Testis (tissue), 3 donors: ENCODE data around the gene KCNJ10. TPM values are rescaled to one million over a fixed set of nuclear protein-coding genes. Genes with fewer than 3 reads are reported as not detected.
A peak's percentile ranks its signal among the peaks of the same experiment; 100 is the strongest.

Experiments used
- DNase-seq: peaks from one replicate; pipeline ENCODE4 v3.0.0-alpha.2; 2019
- H3K27ac ChIP-seq, 2 donors: fragments of 200-600 bp; sonication (generic); one replicate each; pipeline ENCODE4 v1.5.1; 2019
- H3K27me3 ChIP-seq: fragments of 200-600 bp; sonication (generic); one replicate; pipeline ENCODE4 v1.5.1; 2019
- H3K36me3 ChIP-seq: fragments of 200-600 bp; sonication (generic); one replicate; pipeline ENCODE4 v1.5.1; 2017; ENCODE audit warnings: low read depth; ENCODE audit errors: missing control alignments
- H3K4me1 ChIP-seq: fragments of 200-600 bp; sonication (generic); one replicate; pipeline ENCODE4 v1.5.1; 2019
- H3K4me3 ChIP-seq, 2 donors: fragments of 200-600 bp; sonication (generic); one replicate each; pipeline ENCODE4 v1.5.1; 2017 to 2019
- H3K9me3 ChIP-seq: fragments of 200-600 bp; sonication (generic); one replicate; pipeline ENCODE4 v1.5.1; 2017
- CTCF ChIP-seq, 3 experiments: fragments of 450-650 bp in 2 of 3; fragments of 200-600 bp in 1 of 3; sonication (generic) in 1 of 3; IDR thresholded peaks; one replicate each; pipeline ENCODE4 v1.5.1; 2016 to 2019; ENCODE audit warnings: antibody characterized with exemption in 3 of 3, mild to moderate bottlenecking in 2 of 3, moderate library complexity in 1 of 3
- POLR2A ChIP-seq: fragments of 450-650 bp; IDR thresholded peaks from one replicate; pipeline ENCODE4 v1.6.1; 2017; ENCODE audit warnings: antibody characterized with exemption, mild to moderate bottlenecking, moderate library complexity
- WGBS, 2 donors: methylation state at CpG; one replicate each; pipeline ENCODE4 v1.1.5; 2018; 5-methylcytosine and 5-hydroxymethylcytosine counted together
- intact Hi-C: fragments of 100-400 bp; cut with DNase I; formaldehyde crosslinking; loops from one replicate; pipeline ENCODE4 v1.15.1; 2023; ENCODE audit warnings: low total_unique reads
- polyA plus RNA-seq: library from polyadenylated mRNA; stranded (reverse); fragments of 350-450 nt; fragmentation: Illumina TruSeq; extraction: RNeasy Lipid Tissue Mini Kit (QIAGEN cat#74804); gene quantifications from one replicate; pipeline ENCODE4 v1.2.3, GENCODE V29; 2014; ENCODE audit warnings: low read depth, low replicate concordance; ENCODE audit not compliant: insufficient read depth
- total RNA-seq, 2 donors: library from RNA; depleted of rRNA; stranded (reverse); fragments of >200 nt; gene quantifications; one replicate each; pipeline ENCODE4 v1.2.3, GENCODE V29; 2016

Gene KCNJ10
- total and polyA plus RNA-seq, 3 donors from 2014 or later, result 0.79 to 1.9 (median 1.5) TPM

GRCh38 chr1:160078512-160079195 is 8.7 kb upstream of the KCNJ10 start:
- no peaks in the 10 kb centered on the region for H3K27me3 ChIP-seq
- WGBS, 2 donors, result 40 to 48% methylated on average over 8 of the region's 8 CpGs
- peak; percentile 58 for DNase-seq
- H3K4me3 ChIP-seq, result no peak overlapping the region
- no peak for TF ChIP-seq POLR2A
- peak; percentile 32 to 69 (median 36) for TF ChIP-seq CTCF (IDR thresholded peaks at IDR 0.05)
- H3K36me3 ChIP-seq, result no peaks in the 10 kb centered on the region
- H3K9me3 ChIP-seq, result no peaks in the 10 kb centered on the region
- intact Hi-C loops, result no loop called here
- no peaks in the 10 kb centered on the region for H3K4me1 ChIP-seq
- H3K27ac ChIP-seq, result no peak overlapping the region

GRCh38 chr1:160077486-160077885 is 7.5 kb upstream of the KCNJ10 start:
- no peak for TF ChIP-seq CTCF (IDR thresholded peaks at IDR 0.05)
- TF ChIP-seq POLR2A, result no peak
- no peaks in the 10 kb centered on the region for H3K27me3 ChIP-seq
- no peaks in the 10 kb centered on the region for H3K4me1 ChIP-seq
- no peaks in the 10 kb centered on the region for H3K9me3 ChIP-seq
- no peak overlapping the region for H3K4me3 ChIP-seq
- no peaks in the 10 kb centered on the region for H3K36me3 ChIP-seq
- DNase-seq, result no peak
- H3K27ac ChIP-seq, result no peak overlapping the region
- intact Hi-C loops, result no loop called here

GRCh38 chr1:160076295-160076694 is 6.3 kb upstream of the KCNJ10 start:
- no peak overlapping the region for H3K4me3 ChIP-seq
- no peaks in the 10 kb centered on the region for H3K9me3 ChIP-seq
- H3K27me3 ChIP-seq, result no peaks in the 10 kb centered on the region
- intact Hi-C loops, result no loop called here
- no peaks in the 10 kb centered on the region for H3K36me3 ChIP-seq
- H3K27ac ChIP-seq, result no peak overlapping the region
- DNase-seq, result no peak
- 83 to 91% methylated on average over 3 of the region's 3 CpGs for WGBS, 2 donors
- no peaks in the 10 kb centered on the region for H3K4me1 ChIP-seq
- no peak for TF ChIP-seq CTCF (IDR thresholded peaks at IDR 0.05)

- no peaks in the 10 kb centered on the region for H3K4me1 ChIP-seq
- TF ChIP-seq POLR2A (no peak), CTCF (IDR thresholded peaks at IDR 0.05) (no peak)
- H3K27me3 ChIP-seq, result no peaks in the 10 kb centered on the region
- intact Hi-C loops, result no loop called here
- 57 to 69% methylated on average over 2 of the region's 2 CpGs for WGBS, 2 donors
- no peak overlapping the region for H3K4me3 ChIP-seq
- DNase-seq, result no peak
- H3K36me3 ChIP-seq, result no peaks in the 10 kb centered on the region
- no peak overlapping the region for H3K27ac ChIP-seq
- no peaks in the 10 kb centered on the region for H3K9me3 ChIP-seq
Observed at GRCh38 chr1:160075836-160076235, 5.9 kb upstream of the KCNJ10 start.

- DNase-seq, result no peak
- TF ChIP-seq CTCF (IDR thresholded peaks at IDR 0.05), result no peak
- no peak for TF ChIP-seq POLR2A
- Histone ChIP-seq H3K4me1 (peaks cover 4% of the 10 kb centered on the region), H3K9me3 (no peaks in the 10 kb centered on the region), H3K27ac (no peak overlapping the region), H3K36me3 (no peaks in the 10 kb centered on the region), H3K27me3 (no peaks in the 10 kb centered on the region), H3K4me3 (no peak overlapping the region)
- intact Hi-C loops, result no loop called here
- WGBS, 2 donors, result 75 to 80% methylated on average over 4 of the region's 4 CpGs
Observed at GRCh38 chr1:160074865-160075264, 4.9 kb upstream of the KCNJ10 start.
